Mesendoderm (in vitro differentiated cells): ENCODE measurements around the gene TMCC3.
A peak's percentile ranks its signal among the peaks of the same experiment; 100 is the strongest.

Source experiments
- DNase-seq: peaks from one replicate; pipeline ENCODE4 v3.0.0; 2013
- H2AK5ac ChIP-seq: 2 replicates; pipeline ENCODE4 v1.6.1; 2013; ENCODE audit warnings: low read length, inconsistent platforms
- H2BK120ac ChIP-seq: 2 replicates; pipeline ENCODE4 v1.6.1; 2013; ENCODE audit warnings: low read depth, mild to moderate bottlenecking, low read length, moderate library complexity, mixed read lengths
- H2BK15ac ChIP-seq: replicated peaks from 2 replicates; pipeline ENCODE4 v1.6.1; 2013; ENCODE audit warnings: low read depth, mild to moderate bottlenecking, moderate library complexity
- H2BK5ac ChIP-seq: 2 replicates; pipeline ENCODE4 v1.6.1; 2013; ENCODE audit warnings: low read length, inconsistent platforms
- H3K18ac ChIP-seq: 2 replicates; pipeline ENCODE4 v1.6.1; 2013; ENCODE audit warnings: mild to moderate bottlenecking, low read length, mixed read lengths
- H3K23ac ChIP-seq: one replicate; pipeline ENCODE4 v1.6.1; 2013; ENCODE audit warnings: low read length
- H3K27ac ChIP-seq: 2 replicates; pipeline ENCODE4 v1.5.1; 2013; ENCODE audit warnings: low read depth, mild to moderate bottlenecking, inconsistent platforms, low read length, moderate library complexity
- H3K27me3 ChIP-seq: 2 replicates; pipeline ENCODE4 v1.6.1; 2013; ENCODE audit warnings: low read length, control low read depth, mild to moderate bottlenecking, inconsistent platforms; ENCODE audit not compliant: insufficient read depth, poor library complexity
- H3K36me3 ChIP-seq: 2 replicates; pipeline ENCODE4 v1.6.1; 2013; ENCODE audit warnings: low read length, inconsistent platforms; ENCODE audit not compliant: control insufficient read depth, insufficient read depth
- H3K4ac ChIP-seq: one replicate; pipeline ENCODE4 v1.6.1; 2013; ENCODE audit warnings: low read depth, mild to moderate bottlenecking, low read length, moderate library complexity
- H3K4me1 ChIP-seq: 2 replicates; pipeline ENCODE4 v1.6.1; 2013; ENCODE audit warnings: low read depth, low read length, inconsistent platforms; ENCODE audit not compliant: control insufficient read depth
- H3K4me2 ChIP-seq: 2 replicates; pipeline ENCODE4 v1.6.1; 2013; ENCODE audit warnings: low read length
- H3K4me3 ChIP-seq: 2 replicates; pipeline ENCODE4 v1.5.1; 2013; ENCODE audit warnings: mild to moderate bottlenecking, low read length
- H3K56ac ChIP-seq: one replicate; pipeline ENCODE4 v1.6.1; 2013; ENCODE audit warnings: low read length
- H3K79me1 ChIP-seq: 2 replicates; pipeline ENCODE4 v1.6.1; 2013; ENCODE audit warnings: low read length, inconsistent platforms
- H3K79me2 ChIP-seq: 2 replicates; pipeline ENCODE4 v1.6.1; 2013; ENCODE audit warnings: mild to moderate bottlenecking, low read length; ENCODE audit not compliant: control insufficient read depth, insufficient read depth
- H3K9ac ChIP-seq: 2 replicates; pipeline ENCODE4 v1.6.1; 2013; ENCODE audit warnings: low read length, inconsistent platforms
- H4K5ac ChIP-seq: one replicate; pipeline ENCODE4 v1.6.1; 2013; ENCODE audit warnings: low read length
- H4K8ac ChIP-seq: one replicate; pipeline ENCODE4 v1.6.1; 2013; ENCODE audit warnings: low read depth, mild to moderate bottlenecking, control low read depth, low read length, moderate library complexity
- WGBS: extraction: QIAGEN DNeasy Blood & Tissue Kit; methylation state at CpG from one replicate; pipeline ENCODE4 v1.1.7; 2013; ENCODE audit warnings: low lambda C conversion rate, missing lambda C conversion rate; ENCODE audit not compliant: insufficient coverage; ENCODE audit errors: extremely low coverage; 5-methylcytosine and 5-hydroxymethylcytosine counted together

Gene TMCC3

DNA sequence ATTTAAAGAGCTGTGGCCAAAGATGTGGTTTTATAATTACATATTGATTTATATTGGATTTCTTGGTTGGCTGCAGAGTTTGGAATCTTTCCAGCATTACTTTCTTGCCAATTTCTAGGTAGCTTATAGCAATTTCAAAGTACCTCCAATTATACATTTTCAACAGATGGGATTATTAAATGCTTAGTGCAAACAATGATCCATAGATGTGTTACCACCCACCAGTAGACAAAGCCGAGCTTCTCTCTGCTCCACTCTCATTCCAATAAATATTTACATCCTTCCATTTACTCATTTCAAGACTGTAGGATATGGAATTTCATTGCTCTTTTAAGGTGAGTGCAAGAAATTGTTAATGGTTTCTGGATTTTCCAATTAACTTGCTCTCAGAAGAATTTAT is 21.6 kb upstream of the TMCC3 start:
- no peak overlapping the region for H3K56ac ChIP-seq
- no peaks in the 10 kb centered on the region for H3K79me1 ChIP-seq
- no peaks in the 10 kb centered on the region for H3K27me3 ChIP-seq
- H3K18ac ChIP-seq: no peak overlapping the region
- no peak overlapping the region for H3K23ac ChIP-seq
- H3K4me1 ChIP-seq: no peaks in the 10 kb centered on the region
- H2BK5ac ChIP-seq: no peak overlapping the region
- H3K79me2 ChIP-seq: no peaks in the 10 kb centered on the region
- H2BK15ac ChIP-seq: no peak overlapping the region
- no peak overlapping the region for H3K9ac ChIP-seq
- no peak overlapping the region for H3K4ac ChIP-seq
- no peak overlapping the region for H3K4me3 ChIP-seq
- no peak overlapping the region for H4K5ac ChIP-seq
- H3K36me3 ChIP-seq: no peaks in the 10 kb centered on the region
- DNase-seq: no peak
- H4K8ac ChIP-seq: no peak overlapping the region
- no CpG with 5 or more reads among the region's 1 CpG for WGBS
- H2BK120ac ChIP-seq: no peak overlapping the region
- H3K4me2 ChIP-seq: no peak overlapping the region
- no peak overlapping the region for H2AK5ac ChIP-seq
- H3K27ac ChIP-seq: no peak overlapping the region

DNA sequence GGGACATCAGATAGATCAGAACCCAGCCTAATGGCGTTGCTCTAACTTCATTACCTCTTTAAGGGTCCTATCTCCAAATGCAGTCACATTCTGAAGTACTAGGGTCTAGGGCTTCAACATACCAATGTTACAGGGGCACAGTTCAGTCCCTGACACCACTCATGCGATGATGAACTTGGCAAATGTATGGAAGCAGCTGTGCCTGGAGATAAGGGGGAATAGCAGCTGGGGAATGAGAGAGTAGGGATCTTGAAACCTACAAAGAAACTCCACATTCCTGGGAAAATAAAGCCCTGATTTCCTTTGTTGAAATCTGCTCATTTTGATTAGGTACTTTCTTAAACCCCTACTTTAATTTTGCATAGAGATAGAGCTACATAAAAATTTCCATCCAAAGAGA is 20.5 kb upstream of the TMCC3 start:
- Histone ChIP-seq H3K9ac (no peak overlapping the region), H3K27ac (no peak overlapping the region), H4K8ac (no peak overlapping the region), H2BK5ac (no peak overlapping the region), H2BK15ac (no peak overlapping the region), H4K5ac (no peak overlapping the region), H3K4me1 (no peaks in the 10 kb centered on the region), H2BK120ac (no peak overlapping the region), H3K23ac (no peak overlapping the region), H2AK5ac (no peak overlapping the region), H3K4me3 (no peak overlapping the region), H3K18ac (no peak overlapping the region), H3K79me2 (no peaks in the 10 kb centered on the region), H3K56ac (no peak overlapping the region), H3K27me3 (no peaks in the 10 kb centered on the region), H3K4me2 (no peak overlapping the region), H3K4ac (no peak overlapping the region), H3K36me3 (no peaks in the 10 kb centered on the region), H3K79me1 (no peaks in the 10 kb centered on the region)
- DNase-seq: peak; percentile 8
- WGBS: no CpG with 5 or more reads among the region's 2 CpGs

DNA sequence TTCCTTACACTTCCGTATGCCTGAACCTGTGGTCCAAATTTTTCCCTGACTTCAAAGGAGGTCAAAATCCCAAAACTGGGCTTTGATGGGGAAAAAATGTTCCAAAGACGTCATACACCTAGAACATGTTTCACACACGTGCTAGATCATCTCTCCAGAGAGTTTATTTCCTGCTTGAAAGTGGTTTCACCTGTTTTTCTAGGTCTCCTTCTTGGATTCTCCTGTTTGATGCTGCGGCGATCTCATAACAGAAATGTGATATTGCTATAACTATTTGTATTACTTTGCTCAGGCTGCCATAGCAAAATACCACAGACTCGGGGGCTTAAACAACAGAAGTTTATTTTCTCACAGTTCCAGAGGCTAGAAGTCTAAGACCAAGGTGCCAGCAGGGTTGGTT is 19.7 kb upstream of the TMCC3 start:
- Histone ChIP-seq H3K4me3 (no peak overlapping the region), H3K18ac (no peak overlapping the region), H3K79me2 (no peaks in the 10 kb centered on the region), H3K56ac (no peak overlapping the region), H3K27me3 (no peaks in the 10 kb centered on the region), H4K5ac (no peak overlapping the region), H3K23ac (no peak overlapping the region), H3K4me2 (no peak overlapping the region), H2BK15ac (no peak overlapping the region), H3K4ac (no peak overlapping the region), H3K9ac (no peak overlapping the region), H2AK5ac (no peak overlapping the region), H3K27ac (no peak overlapping the region), H3K4me1 (no peaks in the 10 kb centered on the region), H4K8ac (no peak overlapping the region), H3K36me3 (no peaks in the 10 kb centered on the region), H2BK5ac (no peak overlapping the region), H3K79me1 (no peaks in the 10 kb centered on the region), H2BK120ac (no peak overlapping the region)
- WGBS: no CpG with 5 or more reads among the region's 6 CpGs
- DNase-seq: no peak

- H3K56ac ChIP-seq: no peak overlapping the region
- H3K4ac ChIP-seq: no peak overlapping the region
- H2BK120ac ChIP-seq: no peak overlapping the region
- H3K27ac ChIP-seq: no peak overlapping the region
- no peak overlapping the region for H3K18ac ChIP-seq
- no peak for DNase-seq
- no peaks in the 10 kb centered on the region for H3K27me3 ChIP-seq
- H3K4me3 ChIP-seq: no peak overlapping the region
- H4K8ac ChIP-seq: no peak overlapping the region
- no CpG with 5 or more reads among the region's 6 CpGs for WGBS
- no peaks in the 10 kb centered on the region for H3K79me1 ChIP-seq
- no peaks in the 10 kb centered on the region for H3K4me1 ChIP-seq
- no peak overlapping the region for H3K9ac ChIP-seq
- H2AK5ac ChIP-seq: no peak overlapping the region
- H3K79me2 ChIP-seq: no peaks in the 10 kb centered on the region
- no peak overlapping the region for H3K4me2 ChIP-seq
- H2BK15ac ChIP-seq: no peak overlapping the region
- H3K36me3 ChIP-seq: no peaks in the 10 kb centered on the region
- no peak overlapping the region for H4K5ac ChIP-seq
- H3K23ac ChIP-seq: no peak overlapping the region
- no peak overlapping the region for H2BK5ac ChIP-seq
These were observed 16.7 kb upstream of the TMCC3 start for GRCh38 chr12:94667031-94667540.

DNA sequence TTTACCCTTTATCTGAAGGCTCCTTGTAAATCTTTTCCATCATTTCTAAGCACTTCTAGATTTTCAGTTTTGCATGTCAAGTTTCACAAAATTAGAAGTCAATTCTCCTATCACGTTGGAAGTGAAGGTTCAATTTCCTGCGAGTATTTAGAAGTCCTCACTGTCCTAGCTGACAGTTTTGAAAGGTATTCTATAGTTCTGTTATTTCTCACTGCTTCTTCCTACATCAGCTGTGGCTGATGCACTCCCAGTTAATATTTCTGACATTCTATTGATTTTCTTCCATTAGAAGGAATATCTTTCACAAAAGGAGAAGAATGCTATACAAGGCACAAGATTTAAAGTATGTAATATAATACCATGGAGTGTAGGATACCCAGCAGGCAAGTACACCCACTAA is 15.8 kb upstream of the TMCC3 start:
- Histone ChIP-seq H3K4me1 (no peaks in the 10 kb centered on the region), H3K79me2 (no peaks in the 10 kb centered on the region), H3K27me3 (no peaks in the 10 kb centered on the region), H3K27ac (no peak overlapping the region), H4K8ac (no peak overlapping the region), H3K9ac (no peak overlapping the region), H3K4me2 (no peak overlapping the region), H2BK120ac (no peak overlapping the region), H3K4ac (no peak overlapping the region), H3K23ac (no peak overlapping the region), H2BK5ac (no peak overlapping the region), H3K36me3 (no peaks in the 10 kb centered on the region), H2BK15ac (no peak overlapping the region), H4K5ac (no peak overlapping the region), H3K79me1 (no peaks in the 10 kb centered on the region), H2AK5ac (no peak overlapping the region), H3K18ac (no peak overlapping the region), H3K56ac (no peak overlapping the region), H3K4me3 (no peak overlapping the region)
- no CpG with 5 or more reads among the region's 2 CpGs for WGBS
- DNase-seq: no peak

DNA sequence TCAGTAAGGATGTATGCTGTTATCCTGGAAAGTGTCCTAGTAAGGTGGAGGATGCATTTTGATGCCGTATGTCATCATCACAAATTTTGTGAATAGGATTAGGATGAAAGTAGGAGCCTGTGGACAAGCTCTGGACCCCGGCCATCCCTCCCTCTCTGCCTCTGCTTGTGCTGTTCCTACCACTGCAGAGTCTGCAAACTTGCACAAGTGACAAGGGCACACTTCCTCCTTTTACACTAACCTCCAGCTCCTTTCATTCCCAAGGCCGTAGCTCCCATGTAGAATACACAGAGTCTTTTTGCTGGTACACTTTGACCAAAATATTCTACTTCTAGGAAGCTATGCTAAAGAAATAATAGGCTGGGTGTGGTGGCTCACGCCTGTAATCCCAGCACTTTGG is 13.3 kb upstream of the TMCC3 start:
- WGBS: no CpG with 5 or more reads among the region's 4 CpGs
- Histone ChIP-seq H4K8ac (no peak overlapping the region), H3K4me3 (no peak overlapping the region)

More for the DNA sequence above, 13.3 kb upstream of the TMCC3 start:
- Histone ChIP-seq H3K56ac (no peak overlapping the region), H3K4me2 (no peak overlapping the region), H3K27ac (no peak overlapping the region), H4K5ac (no peak overlapping the region), H3K9ac (no peak overlapping the region), H2AK5ac (no peak overlapping the region), H3K36me3 (no peaks in the 10 kb centered on the region), H3K4ac (no peak overlapping the region), H3K79me1 (no peaks in the 10 kb centered on the region), H3K27me3 (no peaks in the 10 kb centered on the region), H3K23ac (no peak overlapping the region), H2BK120ac (no peak overlapping the region), H3K4me1 (no peaks in the 10 kb centered on the region), H2BK5ac (no peak overlapping the region), H3K18ac (no peak overlapping the region), H2BK15ac (no peak overlapping the region), H3K79me2 (no peaks in the 10 kb centered on the region)
- no peak for DNase-seq
